ENCODE data around the gene DCK. TPM values are rescaled to one million over a fixed set of nuclear protein-coding genes. Genes with fewer than 3 reads are reported as not detected.

The DCK gene
- total RNA-seq, 1 donor from 2014 or later: 24.5 TPM

DNA sequence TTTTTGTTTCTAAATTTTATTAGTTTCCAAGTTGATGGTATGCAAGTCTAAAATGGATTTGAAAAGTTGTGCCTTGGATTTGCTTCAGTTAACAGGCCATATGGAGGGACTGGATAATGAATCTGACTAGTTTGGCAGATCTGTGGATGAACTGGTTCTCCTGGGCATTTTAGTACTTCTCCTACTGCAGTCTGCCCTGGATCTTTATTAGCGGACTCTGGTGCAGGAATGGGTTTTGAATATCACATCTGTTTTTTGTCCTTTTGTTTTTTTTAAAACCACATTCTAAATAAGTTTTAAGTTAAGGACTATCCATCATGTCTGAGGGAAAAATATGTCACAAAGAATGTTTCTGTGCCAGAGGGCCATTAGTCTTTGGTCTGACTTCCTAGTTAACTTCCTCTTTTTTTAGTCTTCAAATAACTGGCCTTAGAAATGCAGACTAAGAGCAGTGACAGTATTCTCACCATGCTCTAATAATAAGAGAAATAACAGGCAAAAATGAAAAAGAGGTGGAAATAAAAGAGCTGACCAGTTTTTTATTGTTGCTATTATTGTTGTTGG is 13.9 kb upstream of the DCK start:
- Histone ChIP-seq H3K9me3 (no peaks in the 10 kb centered on the region), H3K27ac (no peak overlapping the region), H3K27me3 (no peaks in the 10 kb centered on the region), H3K4me3 (no peak overlapping the region), H3K4me1 (no peaks in the 10 kb centered on the region), H3K36me3 (peaks cover 5 to 7% of the 10 kb centered on the region in 2 donors)
- no peak for DNase-seq (ENCODE audit: low spot score in 2 of 2)
- intact Hi-C loops (cut with DNase I): no loop called here
- TF ChIP-seq, protein P1, sequence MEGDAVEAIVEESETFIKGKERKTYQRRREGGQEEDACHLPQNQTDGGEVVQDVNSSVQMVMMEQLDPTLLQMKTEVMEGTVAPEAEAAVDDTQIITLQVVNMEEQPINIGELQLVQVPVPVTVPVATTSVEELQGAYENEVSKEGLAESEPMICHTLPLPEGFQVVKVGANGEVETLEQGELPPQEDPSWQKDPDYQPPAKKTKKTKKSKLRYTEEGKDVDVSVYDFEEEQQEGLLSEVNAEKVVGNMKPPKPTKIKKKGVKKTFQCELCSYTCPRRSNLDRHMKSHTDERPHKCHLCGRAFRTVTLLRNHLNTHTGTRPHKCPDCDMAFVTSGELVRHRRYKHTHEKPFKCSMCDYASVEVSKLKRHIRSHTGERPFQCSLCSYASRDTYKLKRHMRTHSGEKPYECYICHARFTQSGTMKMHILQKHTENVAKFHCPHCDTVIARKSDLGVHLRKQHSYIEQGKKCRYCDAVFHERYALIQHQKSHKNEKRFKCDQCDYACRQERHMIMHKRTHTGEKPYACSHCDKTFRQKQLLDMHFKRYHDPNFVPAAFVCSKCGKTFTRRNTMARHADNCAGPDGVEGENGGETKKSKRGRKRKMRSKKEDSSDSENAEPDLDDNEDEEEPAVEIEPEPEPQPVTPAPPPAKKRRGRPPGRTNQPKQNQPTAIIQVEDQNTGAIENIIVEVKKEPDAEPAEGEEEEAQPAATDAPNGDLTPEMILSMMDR (IDR thresholded peaks at IDR 0.05): no peak

DNA sequence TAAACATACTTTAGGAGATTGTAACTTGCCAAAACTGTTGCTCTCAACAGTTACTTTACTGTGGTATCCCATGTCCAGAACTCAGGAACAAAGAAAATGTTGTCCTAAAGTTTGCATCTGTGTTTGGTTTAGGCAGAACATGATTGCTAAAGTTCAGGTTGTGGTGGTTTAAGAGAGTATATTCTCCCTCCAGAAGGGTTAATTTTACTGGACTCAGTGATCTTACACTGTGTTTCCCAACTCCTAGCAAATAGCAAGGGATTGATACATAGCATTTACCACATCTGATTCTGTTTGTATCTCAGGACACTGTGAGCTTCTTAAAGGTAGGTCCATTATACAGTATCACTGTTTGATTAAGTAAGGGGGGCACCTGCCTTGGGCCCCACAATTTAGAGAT is 13.3 kb upstream of the DCK start:
- Histone ChIP-seq H3K27ac (no peak overlapping the region), H3K36me3 (peaks cover 0 to 7% of the 10 kb centered on the region in 2 donors), H3K9me3 (no peaks in the 10 kb centered on the region), H3K4me3 (no peak overlapping the region), H3K4me1 (no peaks in the 10 kb centered on the region), H3K27me3 (no peaks in the 10 kb centered on the region)
- intact Hi-C loops (cut with DNase I): no loop called here
- TF ChIP-seq, protein P1 (IDR thresholded peaks at IDR 0.05): no peak
- no peak for DNase-seq (ENCODE audit: low spot score in 2 of 2)

DNA sequence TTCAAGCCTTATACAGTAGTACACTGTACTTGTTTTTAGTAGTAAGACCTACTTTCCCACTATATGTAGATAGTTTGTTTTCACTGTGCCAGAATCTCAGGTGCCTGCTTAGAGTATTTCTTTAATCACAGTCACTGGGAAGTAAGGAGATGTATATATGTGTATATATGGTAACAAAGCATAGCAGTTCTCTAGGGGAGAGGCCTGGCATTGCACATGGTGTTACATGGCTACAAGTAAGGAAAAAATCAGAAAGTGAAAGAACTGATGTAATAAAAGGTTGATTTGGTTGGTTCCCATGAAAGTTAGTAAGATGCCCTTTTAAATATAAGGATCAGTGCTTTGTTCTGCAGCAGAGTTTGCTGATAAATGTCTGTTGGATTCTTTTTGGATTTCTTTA is 9.3 kb upstream of the DCK start:
- Histone ChIP-seq H3K4me3 (no peak overlapping the region), H3K27me3 (no peaks in the 10 kb centered on the region), H3K9me3 (no peaks in the 10 kb centered on the region), H3K27ac (no peak overlapping the region), H3K4me1 (no peaks in the 10 kb centered on the region), H3K36me3 (peaks cover 0 to 4% of the 10 kb centered on the region in 2 donors)
- no peak for DNase-seq (ENCODE audit: low spot score in 2 of 2)
- intact Hi-C loops (cut with DNase I): no loop called here
- TF ChIP-seq, protein P1 (IDR thresholded peaks at IDR 0.05): no peak

DNA sequence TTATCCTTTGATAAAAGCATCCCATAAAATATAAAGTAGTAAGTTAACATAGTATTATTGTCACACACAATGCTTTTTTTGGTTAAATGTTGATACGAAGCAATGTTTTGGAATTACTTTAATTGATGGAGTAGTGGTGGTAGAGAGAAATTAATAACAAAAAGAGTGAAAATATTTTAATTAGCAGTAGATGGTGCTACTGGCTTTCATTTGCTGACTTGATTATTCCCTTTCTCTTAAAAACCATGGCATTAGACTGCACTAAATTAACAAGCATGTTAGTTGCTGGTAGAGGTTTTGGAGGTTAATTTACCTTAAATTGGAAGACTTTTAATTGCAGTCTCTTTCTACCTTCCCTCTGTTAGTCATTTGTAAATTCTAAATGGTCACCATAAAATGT is 8.9 kb upstream of the DCK start:
- Histone ChIP-seq H3K27me3 (no peaks in the 10 kb centered on the region), H3K4me1 (no peaks in the 10 kb centered on the region), H3K9me3 (no peaks in the 10 kb centered on the region), H3K4me3 (no peak overlapping the region), H3K27ac (no peak overlapping the region), H3K36me3 (no peaks in the 10 kb centered on the region)
- DNase-seq (ENCODE audit: low spot score in 2 of 2): no peak
- intact Hi-C loops (cut with DNase I): no loop called here
- TF ChIP-seq, protein P1 (IDR thresholded peaks at IDR 0.05): no peak

DNA sequence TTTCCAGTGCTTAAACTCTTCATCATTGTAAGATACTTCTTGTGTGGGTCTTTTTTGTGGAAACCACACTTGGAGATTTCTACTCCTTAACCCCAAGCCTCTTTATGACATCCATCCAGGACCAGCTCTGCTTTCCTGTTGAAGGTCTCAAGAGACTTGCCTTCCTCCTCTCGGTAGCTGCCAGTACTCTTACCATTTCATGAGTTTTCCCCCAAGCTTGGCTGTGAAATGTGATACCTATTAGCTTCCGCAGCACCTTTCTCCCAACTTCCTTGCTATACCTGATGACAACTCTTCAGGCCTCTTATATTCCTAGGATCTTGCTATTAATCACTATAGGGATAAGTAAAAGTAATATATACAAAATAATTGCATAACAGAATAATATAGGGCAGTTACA is 1.9 kb upstream of the DCK start:
- no peaks in the 10 kb centered on the region for H3K9me3 ChIP-seq
- no peak overlapping the region for H3K4me3 ChIP-seq
- H3K27me3 ChIP-seq: no peaks in the 10 kb centered on the region
- intact Hi-C loops (cut with DNase I): loop anchor here (10.0 kb wide), 2 partner anchors 193 to 387 kb away; no protein-coding TSS in a partner anchor
- H3K4me1 ChIP-seq: peaks cover 6% of the 10 kb centered on the region in 2 donors
- H3K27ac ChIP-seq: no peak overlapping the region
- no peak for DNase-seq (ENCODE audit: low spot score in 2 of 2)
- TF ChIP-seq, protein P1 (IDR thresholded peaks at IDR 0.05): no peak
- no peaks in the 10 kb centered on the region for H3K36me3 ChIP-seq
